ENCODE results near the gene DNM3. TPM values are rescaled to one million over a fixed set of nuclear protein-coding genes. Genes with fewer than 3 reads are reported as not detected.

The DNM3 gene
- polyA plus RNA-seq, 3 donors = 0.15 TPM; not detected in 2

DNA sequence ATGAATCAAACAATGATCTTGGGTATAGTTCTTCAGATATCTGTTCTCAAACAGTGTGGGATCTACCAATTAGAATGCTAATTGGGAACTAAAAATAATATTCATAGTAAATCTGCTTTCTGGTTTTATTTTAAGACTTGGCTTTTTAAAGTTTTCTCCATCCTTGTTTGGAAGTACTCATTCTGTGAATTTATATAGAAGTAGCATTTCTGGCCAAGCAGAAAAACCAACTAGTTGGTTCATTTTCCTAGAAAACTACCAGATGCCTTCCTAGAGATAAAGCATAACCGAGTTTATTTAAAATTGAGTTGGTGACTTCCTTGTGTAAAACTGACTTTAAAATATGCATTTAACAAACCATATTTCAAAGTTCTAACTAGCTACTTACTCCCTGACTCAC, 48.8 kb downstream of the DNM3 start:
- H4K20me1 ChIP-seq (ENCODE audit: insufficient read depth, low read length) = no peaks in the 10 kb centered on the region
- H3K4me1 ChIP-seq (ENCODE audit: control insufficient read depth in 1 of 2, insufficient read depth in 2 of 2, low read length in 2 of 2) = no peaks in the 10 kb centered on the region
- H3K27me3 ChIP-seq (ENCODE audit: control insufficient read depth in 2 of 2, insufficient read depth in 2 of 2, low read length in 2 of 2) = no peaks in the 10 kb centered on the region
- Mint-ChIP-seq H3K36me3 (no peaks in the 10 kb centered on the region), H3K4me3 (no peak overlapping the region), H3K27me3 (ENCODE audit: low read depth in 3 of 3) (peaks cover 0 to 1% (median 0%) of the 10 kb centered on the region in 3 donors), H3K27ac (no peak overlapping the region), H3K4me1 (no peaks in the 10 kb centered on the region), H3K9me3 (peaks cover 0 to 3% (median 1%) of the 10 kb centered on the region in 7 donors)
- no peak overlapping the region for H3K27ac ChIP-seq (ENCODE audit: low read depth in 1 of 2, low read length in 2 of 2)
- no peak for DNase-seq
- H3K9me3 ChIP-seq (replicated peaks in 1 of 2; ENCODE audit: control insufficient read depth in 1 of 2, insufficient read depth in 1 of 2, low read length in 2 of 2) = no peaks in the 10 kb centered on the region
- no peak overlapping the region for H2AFZ ChIP-seq (ENCODE audit: insufficient read depth, low read depth, low read length, poor library complexity, severe bottlenecking)
- H3K4me3 ChIP-seq (replicated peaks in 1 of 3; ENCODE audit: low read depth in 2 of 3, low read length in 3 of 3) = no peak overlapping the region
- H3K4me2 ChIP-seq (replicated peaks; ENCODE audit: extremely low read depth, low read length, poor library complexity, severe bottlenecking) = no peak overlapping the region
- no peaks in the 10 kb centered on the region for H3K79me2 ChIP-seq (ENCODE audit: insufficient read depth, low read length)
- no peaks in the 10 kb centered on the region for H3K36me3 ChIP-seq (replicated peaks in 1 of 2; ENCODE audit: control insufficient read depth in 1 of 2, insufficient read depth in 2 of 2, low read length in 2 of 2)
- TF ChIP-seq, protein P1, sequence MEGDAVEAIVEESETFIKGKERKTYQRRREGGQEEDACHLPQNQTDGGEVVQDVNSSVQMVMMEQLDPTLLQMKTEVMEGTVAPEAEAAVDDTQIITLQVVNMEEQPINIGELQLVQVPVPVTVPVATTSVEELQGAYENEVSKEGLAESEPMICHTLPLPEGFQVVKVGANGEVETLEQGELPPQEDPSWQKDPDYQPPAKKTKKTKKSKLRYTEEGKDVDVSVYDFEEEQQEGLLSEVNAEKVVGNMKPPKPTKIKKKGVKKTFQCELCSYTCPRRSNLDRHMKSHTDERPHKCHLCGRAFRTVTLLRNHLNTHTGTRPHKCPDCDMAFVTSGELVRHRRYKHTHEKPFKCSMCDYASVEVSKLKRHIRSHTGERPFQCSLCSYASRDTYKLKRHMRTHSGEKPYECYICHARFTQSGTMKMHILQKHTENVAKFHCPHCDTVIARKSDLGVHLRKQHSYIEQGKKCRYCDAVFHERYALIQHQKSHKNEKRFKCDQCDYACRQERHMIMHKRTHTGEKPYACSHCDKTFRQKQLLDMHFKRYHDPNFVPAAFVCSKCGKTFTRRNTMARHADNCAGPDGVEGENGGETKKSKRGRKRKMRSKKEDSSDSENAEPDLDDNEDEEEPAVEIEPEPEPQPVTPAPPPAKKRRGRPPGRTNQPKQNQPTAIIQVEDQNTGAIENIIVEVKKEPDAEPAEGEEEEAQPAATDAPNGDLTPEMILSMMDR (IDR thresholded peaks at IDR 0.05) = no peak
- no peak overlapping the region for H3K9ac ChIP-seq (ENCODE audit: insufficient read depth, low read length, poor library complexity, severe bottlenecking)
- no CpG with 5 or more reads among the region's 1 CpG for WGBS (ENCODE audit: insufficient coverage)
- intact Hi-C loops (cut with micrococcal nuclease) = no loop called here

GRCh38 chr1:171896936-171897703, 55.8 kb downstream of the DNM3 start:
- Histone ChIP-seq H3K27me3 (ENCODE audit: control insufficient read depth in 2 of 2, insufficient read depth in 2 of 2, low read length in 2 of 2) (no peaks in the 10 kb centered on the region), H3K9me3 (replicated peaks in 1 of 2; ENCODE audit: control insufficient read depth in 1 of 2, insufficient read depth in 1 of 2, low read length in 2 of 2) (no peaks in the 10 kb centered on the region), H3K4me2 (replicated peaks; ENCODE audit: extremely low read depth, low read length, poor library complexity, severe bottlenecking) (no peak overlapping the region), H3K27ac (ENCODE audit: low read depth in 1 of 2, low read length in 2 of 2) (no peak overlapping the region), H3K79me2 (ENCODE audit: insufficient read depth, low read length) (no peaks in the 10 kb centered on the region), H3K9ac (ENCODE audit: insufficient read depth, low read length, poor library complexity, severe bottlenecking) (no peak overlapping the region), H3K4me1 (ENCODE audit: control insufficient read depth in 1 of 2, insufficient read depth in 2 of 2, low read length in 2 of 2) (no peaks in the 10 kb centered on the region), H3K4me3 (replicated peaks in 1 of 3; ENCODE audit: low read depth in 2 of 3, low read length in 3 of 3) (no peak overlapping the region), H3K36me3 (replicated peaks in 1 of 2; ENCODE audit: control insufficient read depth in 1 of 2, insufficient read depth in 2 of 2, low read length in 2 of 2) (no peaks in the 10 kb centered on the region), H2AFZ (ENCODE audit: insufficient read depth, low read depth, low read length, poor library complexity, severe bottlenecking) (no peak overlapping the region), H4K20me1 (ENCODE audit: insufficient read depth, low read length) (no peaks in the 10 kb centered on the region)
- intact Hi-C loops (cut with micrococcal nuclease) = no loop called here
- H3K36me3 Mint-ChIP-seq = no peaks in the 10 kb centered on the region
- no peak overlapping the region for H3K4me3 Mint-ChIP-seq
- no CpG with 5 or more reads among the region's 2 CpGs for WGBS (ENCODE audit: insufficient coverage)
- TF ChIP-seq, protein P1 (IDR thresholded peaks at IDR 0.05) = no peak
- peaks cover 0 to 3% (median 0%) of the 10 kb centered on the region in 3 donors for H3K27me3 Mint-ChIP-seq (ENCODE audit: low read depth in 3 of 3)
- DNase-seq = no peak
- H3K27ac Mint-ChIP-seq = no peak overlapping the region
- no peaks in the 10 kb centered on the region for H3K4me1 Mint-ChIP-seq
- H3K9me3 Mint-ChIP-seq = peaks cover 0 to 5% (median 2%) of the 10 kb centered on the region in 7 donors
